AG04450 (cell line): Measurements from ENCODE around the gene LEF1. TPM values are rescaled to one million over a fixed set of nuclear protein-coding genes. Genes with fewer than 3 reads are reported as not detected.

Source experiments
- CTCF ChIA-PET: fragments of 300-600, 350-600 bp; formaldehyde crosslinking; extraction: SDS; loops from one replicate; lab custom pipeline; 2022; ENCODE audit warnings: antibody characterized with exemption, inconsistent platforms; lab: Charles Lee
- POLR2A ChIA-PET: fragments of 350-600 bp; formaldehyde crosslinking; extraction: SDS; loops from one replicate; lab custom pipeline; 2021; ENCODE audit warnings: antibody characterized with exemption, inconsistent platforms; lab: Yijun Ruan, JAX
- DNase-seq: peaks from one replicate; pipeline ENCODE4 v3.0.0-alpha.2; 2011; ENCODE audit warnings: low read depth, low spot score
- H3K27ac ChIP-seq: one replicate; pipeline ENCODE4 v1.5.1; 2012; ENCODE audit warnings: low read depth, low read length, control low read depth
- H3K27me3 ChIP-seq: one replicate; pipeline ENCODE4 v1.6.0; 2012; ENCODE audit warnings: low read length; ENCODE audit not compliant: control insufficient read depth, insufficient read depth
- H3K4me3 ChIP-seq: 2 replicates; pipeline ENCODE4 v1.5.1; 2011; ENCODE audit warnings: mild to moderate bottlenecking, low read depth, low read length, control low read depth
- H3K9me3 ChIP-seq: 2 replicates; pipeline ENCODE4 v1.5.1; 2012; ENCODE audit warnings: low read length; ENCODE audit not compliant: control insufficient read depth, insufficient read depth
- CTCF ChIP-seq: IDR thresholded peaks from 2 replicates; pipeline ENCODE4 v1.5.1; 2011; ENCODE audit warnings: low read depth, low read length, control low read depth, inconsistent platforms
- polyA plus RNA-seq: library from polyadenylated mRNA; depleted of rRNA; stranded (reverse); fragments of >200 nt; gene quantifications from 2 replicates; pipeline ENCODE4 v1.2.3, GENCODE V29; 2011

The LEF1 gene
- polyA plus RNA-seq, 1 experiment: 1.2 TPM

DNA sequence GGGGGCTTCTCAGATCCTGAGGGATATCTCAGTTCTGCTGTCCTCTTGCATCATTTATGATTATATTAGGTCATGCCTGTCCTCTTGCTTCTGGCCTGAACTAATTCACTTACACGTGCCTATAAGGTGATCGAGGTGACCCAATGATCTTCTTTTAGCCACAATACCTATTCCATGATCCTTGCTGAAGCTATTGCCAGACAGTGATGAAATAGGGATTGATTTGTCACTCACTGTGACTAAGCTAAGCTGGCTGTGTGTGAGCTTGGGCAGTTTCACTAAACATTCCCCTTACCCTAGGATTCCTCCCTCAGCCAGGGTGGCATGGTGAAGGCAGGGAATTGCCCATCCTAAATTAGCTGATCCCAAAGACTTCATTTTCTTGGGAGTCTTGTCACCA, 160.0 kb downstream of the LEF1 start:
- Histone ChIP-seq H3K27ac (no peak overlapping the region), H3K9me3 (no peaks in the 10 kb centered on the region), H3K4me3 (no peak overlapping the region), H3K27me3 (no peaks in the 10 kb centered on the region)
- TF ChIP-seq CTCF: no peak
- CTCF ChIA-PET: interaction anchor here (1.5 kb wide), 1 partner anchor 10 kb away, joined by 12 read pairs; no protein-coding TSS in a partner anchor
- POLR2A ChIA-PET: interaction anchor here (1.0 kb wide), 1 partner anchor 12 kb away, joined by 3 read pairs; no protein-coding TSS in a partner anchor
- no peak for DNase-seq

DNA sequence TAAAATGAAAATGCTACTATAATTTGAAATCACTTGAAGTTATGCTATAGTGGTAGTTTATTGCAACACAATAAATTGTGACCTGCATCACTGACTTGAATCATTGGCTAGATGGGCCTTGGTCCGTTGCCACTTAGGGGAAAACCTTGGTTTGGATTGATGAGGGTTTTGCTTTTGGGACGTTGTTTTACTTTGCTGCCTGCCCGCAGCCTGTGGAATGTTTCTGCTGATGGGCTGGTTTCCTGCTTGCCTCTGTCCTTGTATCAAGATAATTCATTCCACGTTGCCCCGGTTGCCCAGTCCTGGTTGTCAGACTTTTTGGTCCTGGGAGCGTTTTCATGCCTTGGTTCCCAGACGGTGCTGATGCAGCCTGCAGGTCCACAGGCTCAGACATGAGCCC, 160.7 kb downstream of the LEF1 start:
- H3K27ac ChIP-seq: no peak overlapping the region
- DNase-seq: no peak
- ChIA-PET CTCF (no interaction called here), POLR2A (no interaction called here)
- H3K27me3 ChIP-seq: no peaks in the 10 kb centered on the region
- no peak overlapping the region for H3K4me3 ChIP-seq
- no peak for TF ChIP-seq CTCF
- no peaks in the 10 kb centered on the region for H3K9me3 ChIP-seq

DNA sequence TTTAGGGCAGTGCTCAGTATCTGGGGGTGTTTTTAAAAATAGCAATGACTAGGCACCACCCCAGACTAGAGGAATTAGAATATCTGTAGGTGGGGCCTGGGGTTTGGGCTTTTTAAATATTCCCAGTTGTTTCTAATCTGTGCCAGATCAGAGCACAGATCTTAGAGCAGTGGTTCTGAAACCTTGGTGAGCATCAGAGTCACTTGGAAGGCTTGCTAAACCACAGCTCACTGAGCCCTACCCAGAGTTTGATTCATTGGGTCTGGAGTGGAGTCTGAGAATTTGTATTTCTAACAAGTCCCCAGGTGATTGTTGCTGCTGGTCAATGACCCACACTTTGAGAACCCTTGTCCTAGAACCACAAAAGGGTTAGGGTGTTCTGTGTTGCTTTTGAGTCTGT, 162.4 kb downstream of the LEF1 start:
- H3K27me3 ChIP-seq: no peaks in the 10 kb centered on the region
- ChIA-PET POLR2A (no interaction called here), CTCF (interaction anchor here (1.9 kb wide), 1 partner anchor 12 kb away, joined by 13 read pairs; no protein-coding TSS in a partner anchor)
- TF ChIP-seq CTCF: no peak
- DNase-seq: no peak
- H3K4me3 ChIP-seq: no peak overlapping the region
- H3K27ac ChIP-seq: no peak overlapping the region
- H3K9me3 ChIP-seq: no peaks in the 10 kb centered on the region

DNA sequence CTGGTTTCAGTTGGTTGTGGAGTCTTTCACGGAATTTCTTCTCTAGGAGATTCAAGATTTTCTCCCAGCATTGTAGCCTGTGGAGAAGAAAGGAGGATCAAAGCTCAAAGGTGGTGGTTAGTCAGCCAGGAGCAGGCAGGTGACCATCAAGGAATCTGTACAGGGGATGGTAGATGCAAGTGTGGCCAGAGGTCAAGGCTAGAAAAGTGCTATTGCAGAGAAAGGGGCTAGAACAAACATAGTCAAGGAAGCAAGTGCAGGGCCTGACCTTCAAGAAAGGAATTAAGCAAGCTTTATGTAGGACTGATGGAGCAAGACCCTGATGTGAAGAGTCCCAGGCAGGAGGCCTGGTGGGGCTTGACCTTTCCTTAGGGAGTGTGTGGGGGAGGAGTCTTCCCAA, 162.9 kb downstream of the LEF1 start:
- DNase-seq: no peak
- Histone ChIP-seq H3K27ac (no peak overlapping the region), H3K9me3 (no peaks in the 10 kb centered on the region), H3K4me3 (no peak overlapping the region), H3K27me3 (no peaks in the 10 kb centered on the region)
- no peak for TF ChIP-seq CTCF
- POLR2A ChIA-PET: no interaction called here
- CTCF ChIA-PET: interaction anchor here (1.9 kb wide), 1 partner anchor 13 kb away, joined by 13 read pairs; no protein-coding TSS in a partner anchor

DNA sequence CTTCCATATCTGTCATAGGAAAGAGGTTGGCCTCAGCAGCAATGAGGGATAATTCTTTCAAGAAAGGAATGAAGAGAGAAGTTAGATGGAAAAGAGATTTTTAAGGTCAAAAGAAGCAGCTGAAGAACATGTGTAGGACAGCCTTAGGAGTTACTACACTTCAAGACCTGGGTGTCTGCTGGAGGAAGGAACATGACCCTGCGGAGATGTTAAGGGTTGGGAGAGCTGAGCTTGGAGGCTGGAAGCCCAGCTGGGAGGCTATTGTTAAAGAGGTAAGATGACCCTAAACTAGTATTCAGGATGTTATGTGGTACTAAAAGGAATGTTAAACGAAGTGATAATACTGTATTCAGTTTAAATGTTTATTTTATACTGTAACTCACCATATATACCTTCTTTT, 164.1 kb downstream of the LEF1 start:
- Histone ChIP-seq H3K4me3 (no peak overlapping the region), H3K27me3 (no peaks in the 10 kb centered on the region), H3K27ac (no peak overlapping the region), H3K9me3 (no peaks in the 10 kb centered on the region)
- CTCF ChIA-PET: interaction anchor here (3.5 kb wide), 1 partner anchor 14 kb away, joined by 28 read pairs; no protein-coding TSS in a partner anchor
- TF ChIP-seq CTCF: no peak
- POLR2A ChIA-PET: no interaction called here
- DNase-seq: no peak
